ENCODE results near the gene CDV3. TPM values are rescaled to one million over a fixed set of nuclear protein-coding genes. Genes with fewer than 3 reads are reported as not detected.

The CDV3 gene
- total RNA-seq, 2 donors from 2014 or later: 114 to 118 TPM

DNA sequence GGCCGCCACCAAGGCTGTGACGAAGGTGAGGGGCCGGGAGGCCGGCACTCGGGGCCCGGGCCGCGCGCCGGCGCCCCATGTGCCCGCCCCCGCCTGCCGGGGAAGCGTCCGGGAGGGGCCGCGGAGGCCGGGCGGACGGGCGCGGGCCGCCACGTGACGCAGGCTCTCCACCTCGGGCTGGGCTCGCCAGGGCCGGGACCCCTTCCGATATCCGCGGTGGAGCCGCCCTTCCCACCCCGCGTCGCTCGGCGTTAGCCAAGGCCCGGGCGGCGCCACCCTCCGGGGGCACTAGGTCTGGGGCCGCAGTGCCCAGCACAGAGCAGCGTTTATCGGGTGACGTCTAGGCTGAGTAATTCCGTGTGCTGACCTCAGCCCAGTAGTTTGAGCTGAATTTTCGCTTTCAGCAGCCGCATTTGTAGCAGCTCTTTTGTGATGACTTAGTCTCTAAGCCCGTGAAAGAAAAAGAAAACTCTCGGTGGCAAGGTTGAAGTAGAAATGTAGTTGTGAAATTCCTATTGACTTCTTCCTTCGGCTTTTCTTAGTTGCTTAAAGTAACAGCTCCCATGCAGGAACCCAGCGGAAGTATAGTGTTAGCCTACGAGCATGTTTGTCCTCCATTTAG, 885 bp downstream of the CDV3 start:
- peaks cover 42% of the 10 kb centered on the region for H3K36me3 ChIP-seq (ENCODE audit: control insufficient read depth, insufficient read depth, low read length)
- TF ChIP-seq, protein P1, sequence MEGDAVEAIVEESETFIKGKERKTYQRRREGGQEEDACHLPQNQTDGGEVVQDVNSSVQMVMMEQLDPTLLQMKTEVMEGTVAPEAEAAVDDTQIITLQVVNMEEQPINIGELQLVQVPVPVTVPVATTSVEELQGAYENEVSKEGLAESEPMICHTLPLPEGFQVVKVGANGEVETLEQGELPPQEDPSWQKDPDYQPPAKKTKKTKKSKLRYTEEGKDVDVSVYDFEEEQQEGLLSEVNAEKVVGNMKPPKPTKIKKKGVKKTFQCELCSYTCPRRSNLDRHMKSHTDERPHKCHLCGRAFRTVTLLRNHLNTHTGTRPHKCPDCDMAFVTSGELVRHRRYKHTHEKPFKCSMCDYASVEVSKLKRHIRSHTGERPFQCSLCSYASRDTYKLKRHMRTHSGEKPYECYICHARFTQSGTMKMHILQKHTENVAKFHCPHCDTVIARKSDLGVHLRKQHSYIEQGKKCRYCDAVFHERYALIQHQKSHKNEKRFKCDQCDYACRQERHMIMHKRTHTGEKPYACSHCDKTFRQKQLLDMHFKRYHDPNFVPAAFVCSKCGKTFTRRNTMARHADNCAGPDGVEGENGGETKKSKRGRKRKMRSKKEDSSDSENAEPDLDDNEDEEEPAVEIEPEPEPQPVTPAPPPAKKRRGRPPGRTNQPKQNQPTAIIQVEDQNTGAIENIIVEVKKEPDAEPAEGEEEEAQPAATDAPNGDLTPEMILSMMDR (conservative IDR thresholded peaks at IDR 0.05): peak; percentile 39
- peak overlapping the region; percentile 99 for H3K4me3 ChIP-seq (ENCODE audit: low read length)
- peak overlapping the region; percentile 7 for H3K27ac ChIP-seq (ENCODE audit: low read depth, low read length)
- H3K36me3 Mint-ChIP-seq (ENCODE audit: low read depth): peaks cover 37% of the 10 kb centered on the region
- no peaks in the 10 kb centered on the region for H3K4me1 ChIP-seq (ENCODE audit: control insufficient read depth, insufficient read depth, low read length)
- no peaks in the 10 kb centered on the region for H3K9me3 Mint-ChIP-seq
- H3K9me3 ChIP-seq (ENCODE audit: control insufficient read depth, low read length): no peaks in the 10 kb centered on the region
- H3K4me3 Mint-ChIP-seq: peak overlapping the region; percentile 85
- peak; percentile 78 for DNase-seq
- H3K9ac ChIP-seq (ENCODE audit: extremely low read depth, low read length, poor library complexity, severe bottlenecking): peak overlapping the region; percentile 87
- peaks cover 18% of the 10 kb centered on the region for H3K4me1 Mint-ChIP-seq
- H3K27me3 Mint-ChIP-seq (ENCODE audit: insufficient read depth): no peaks in the 10 kb centered on the region
- no peaks in the 10 kb centered on the region for H3K27me3 ChIP-seq (ENCODE audit: control insufficient read depth, insufficient read depth, low read length, poor library complexity, severe bottlenecking)
- WGBS, 2 experiments (ENCODE audit: insufficient coverage in 1 of 2, insufficient read length in 1 of 2): 0% methylated on average over 8 to 54 of the region's 54 CpGs
- H3K27ac Mint-ChIP-seq: peak overlapping the region; percentile 93

DNA sequence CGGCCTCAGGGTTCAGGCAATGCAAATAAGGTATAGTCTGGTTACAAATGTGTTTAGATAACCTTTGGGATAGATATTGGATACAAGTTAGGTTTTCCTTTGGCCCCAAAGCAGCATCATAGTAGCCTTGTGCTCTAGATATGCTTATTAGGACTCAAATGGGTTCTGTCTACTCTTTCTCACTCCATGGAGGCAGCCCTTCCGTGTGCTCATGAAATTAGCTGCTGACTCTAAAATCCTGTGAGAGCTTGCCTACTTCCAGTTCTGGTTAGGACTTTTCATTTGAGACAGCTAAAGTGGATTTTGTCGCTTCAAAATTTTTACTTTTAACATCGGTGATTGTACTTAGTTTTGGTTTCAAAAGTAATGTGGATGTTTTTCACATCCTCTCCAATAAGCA, 1.6 kb downstream of the CDV3 start:
- Mint-ChIP-seq H3K36me3 (ENCODE audit: low read depth) (peaks cover 42% of the 10 kb centered on the region), H3K4me1 (peaks cover 18% of the 10 kb centered on the region), H3K4me3 (peak overlapping the region; percentile 85), H3K27me3 (ENCODE audit: insufficient read depth) (no peaks in the 10 kb centered on the region), H3K27ac (peak overlapping the region; percentile 93), H3K9me3 (no peaks in the 10 kb centered on the region)
- TF ChIP-seq, protein P1 (conservative IDR thresholded peaks at IDR 0.05): no peak
- no peaks in the 10 kb centered on the region for H3K4me1 ChIP-seq (ENCODE audit: control insufficient read depth, insufficient read depth, low read length)
- peak overlapping the region; percentile 99 for H3K4me3 ChIP-seq (ENCODE audit: low read length)
- H3K9me3 ChIP-seq (ENCODE audit: control insufficient read depth, low read length): no peaks in the 10 kb centered on the region
- peaks cover 46% of the 10 kb centered on the region for H3K36me3 ChIP-seq (ENCODE audit: control insufficient read depth, insufficient read depth, low read length)
- H3K27me3 ChIP-seq (ENCODE audit: control insufficient read depth, insufficient read depth, low read length, poor library complexity, severe bottlenecking): no peaks in the 10 kb centered on the region
- 21 to 52% methylated on average over 2 to 4 of the region's 4 CpGs for WGBS, 2 experiments (ENCODE audit: insufficient coverage in 1 of 2, insufficient read length in 1 of 2)
- peak overlapping the region; percentile 87 for H3K9ac ChIP-seq (ENCODE audit: extremely low read depth, low read length, poor library complexity, severe bottlenecking)
- H3K27ac ChIP-seq (ENCODE audit: low read depth, low read length): no peak overlapping the region
- no peak for DNase-seq

DNA sequence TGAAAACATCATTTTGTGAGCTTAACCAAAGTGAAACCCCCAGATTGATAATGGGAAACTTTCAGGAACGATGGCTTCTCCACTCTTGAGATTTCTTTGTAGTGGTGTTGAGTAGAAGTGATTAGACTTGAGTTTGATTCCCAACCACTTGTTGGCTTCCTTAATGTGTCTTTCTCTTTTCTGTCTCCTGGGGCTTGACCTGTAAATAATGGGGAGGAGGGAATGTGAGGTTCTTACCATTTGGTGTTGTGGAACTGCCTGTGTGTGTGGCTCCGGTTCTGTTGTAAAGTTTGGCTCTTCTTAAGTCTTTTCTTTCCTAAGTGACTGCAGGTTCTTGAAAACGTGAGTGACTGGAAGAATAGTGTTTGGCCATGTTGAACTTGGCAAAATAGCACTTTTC, 2.7 kb downstream of the CDV3 start:
- Mint-ChIP-seq H3K9me3 (no peaks in the 10 kb centered on the region), H3K36me3 (ENCODE audit: low read depth) (peaks cover 43% of the 10 kb centered on the region), H3K27ac (peak overlapping the region; percentile 49), H3K4me1 (peaks cover 18% of the 10 kb centered on the region), H3K27me3 (ENCODE audit: insufficient read depth) (no peaks in the 10 kb centered on the region), H3K4me3 (peak overlapping the region; percentile 85)
- H3K27me3 ChIP-seq (ENCODE audit: control insufficient read depth, insufficient read depth, low read length, poor library complexity, severe bottlenecking): no peaks in the 10 kb centered on the region
- peak overlapping the region; percentile 99 for H3K4me3 ChIP-seq (ENCODE audit: low read length)
- 62 to 85% methylated on average over 2 to 3 of the region's 3 CpGs for WGBS, 2 experiments (ENCODE audit: insufficient coverage in 1 of 2, insufficient read length in 1 of 2)
- H3K9me3 ChIP-seq (ENCODE audit: control insufficient read depth, low read length): no peaks in the 10 kb centered on the region
- H3K4me1 ChIP-seq (ENCODE audit: control insufficient read depth, insufficient read depth, low read length): no peaks in the 10 kb centered on the region
- DNase-seq: no peak
- peaks cover 53% of the 10 kb centered on the region for H3K36me3 ChIP-seq (ENCODE audit: control insufficient read depth, insufficient read depth, low read length)
- TF ChIP-seq, protein P1 (conservative IDR thresholded peaks at IDR 0.05): no peak
- no peak overlapping the region for H3K27ac ChIP-seq (ENCODE audit: low read depth, low read length)
- H3K9ac ChIP-seq (ENCODE audit: extremely low read depth, low read length, poor library complexity, severe bottlenecking): peak overlapping the region; percentile 87
